ENCODE data around the gene DLX2. TPM values are rescaled to one million over a fixed set of nuclear protein-coding genes. Genes with fewer than 3 reads are reported as not detected.
"Not testable (repeated sequence)": the region's sequence is repeated elsewhere in the genome, so short reads cannot be mapped to it uniquely, and the experiment has no call there.

Gene DLX2
- under 1 TPM in 1 of 3 donors, not detected in 2; 0.35 TPM for total RNA-seq
- long read RNA-seq, donor 1, partial matches to known transcripts = 0 of 1 reads
- long read RNA-seq, donor 1, other reads (novel, unspliced or antisense) = 0 of 1 reads
- long read RNA-seq, donor 2 = 0 reads

GRCh38 chr2:172102391-172103359, at the start of gene DLX2:
DLX2 (minus strand) TSS chr2:172102900; CDS start chr2:172102538, 362 bp downstream.
- Histone ChIP-seq H3K4me3 (no peak within 1 kb of the TSS), H3K4me1 (ENCODE audit: low read depth) (peaks cover 52% of the 10 kb centered on the region), H3K9me3 (no peaks in the 10 kb centered on the region), H3K36me3 (ENCODE audit: low read depth) (no peaks in the 10 kb centered on the region)
- peak; percentile 82 for ATAC-seq
- TF ChIP-seq CTCF (IDR thresholded peaks at IDR 0.05) = no peak
- intact Hi-C loops (cut with DNase I, micrococcal nuclease) = no loop called here
- DNase-seq = peak; percentile 88 to 90 (median 89)

- H3K4me1 ChIP-seq (ENCODE audit: low read depth) = no peaks in the 10 kb centered on the region
- no peak for DNase-seq
These were observed 45.4 kb upstream of the DLX2 start for GRCh38 chr2:172147944-172148650.

GRCh38 chr2:172143817-172144216, 41.1 kb upstream of the DLX2 start:
- Histone ChIP-seq H3K4me1 (ENCODE audit: low read depth) (no peaks in the 10 kb centered on the region), H3K36me3 (ENCODE audit: low read depth) (no peaks in the 10 kb centered on the region), H3K9me3 (no peaks in the 10 kb centered on the region), H3K4me3 (no peak overlapping the region)
- ATAC-seq = no peak
- intact Hi-C loops (cut with DNase I, micrococcal nuclease) = no loop called here
- no peak for TF ChIP-seq CTCF (IDR thresholded peaks at IDR 0.05)
- DNase-seq = no peak

More at GRCh38 chr2:172147944-172148650, 45.4 kb upstream of the DLX2 start:
- H3K36me3 ChIP-seq (ENCODE audit: low read depth) = no peaks in the 10 kb centered on the region
- no peak overlapping the region for H3K4me3 ChIP-seq
- TF ChIP-seq CTCF (IDR thresholded peaks at IDR 0.05) = no peak
- no peak for ATAC-seq
- intact Hi-C loops (cut with DNase I, micrococcal nuclease) = no loop called here
- H3K9me3 ChIP-seq = no peaks in the 10 kb centered on the region

GRCh38 chr2:172138727-172139126, 36.0 kb upstream of the DLX2 start:
- H3K9me3 ChIP-seq; H3K4me1 ChIP-seq (ENCODE audit: low read depth); ATAC-seq; H3K4me3 ChIP-seq; H3K36me3 ChIP-seq (ENCODE audit: low read depth); intact Hi-C loops (cut with DNase I, micrococcal nuclease); DNase-seq: not testable (repeated sequence)

GRCh38 chr2:172137943-172138342, 35.2 kb upstream of the DLX2 start:
- H3K9me3 ChIP-seq = no peaks in the 10 kb centered on the region
- TF ChIP-seq CTCF (IDR thresholded peaks at IDR 0.05) = no peak
- ATAC-seq = peak; percentile 66
- no peaks in the 10 kb centered on the region for H3K4me1 ChIP-seq (ENCODE audit: low read depth)
- no peaks in the 10 kb centered on the region for H3K36me3 ChIP-seq (ENCODE audit: low read depth)
- no peak for DNase-seq
- no peak overlapping the region for H3K4me3 ChIP-seq
- intact Hi-C loops (cut with DNase I, micrococcal nuclease) = no loop called here

Data from mucosa of descending colon (tissue), 3 donors.